Measurements from ENCODE around the gene MRTFA.

Gene MRTFA

GRCh38 chr22:40407831-40408717, 228.4 kb downstream of the MRTFA start:
- DNase-seq: no peak

GRCh38 chr22:40407021-40407761, 229.3 kb downstream of the MRTFA start:
- no peak for DNase-seq

DNA sequence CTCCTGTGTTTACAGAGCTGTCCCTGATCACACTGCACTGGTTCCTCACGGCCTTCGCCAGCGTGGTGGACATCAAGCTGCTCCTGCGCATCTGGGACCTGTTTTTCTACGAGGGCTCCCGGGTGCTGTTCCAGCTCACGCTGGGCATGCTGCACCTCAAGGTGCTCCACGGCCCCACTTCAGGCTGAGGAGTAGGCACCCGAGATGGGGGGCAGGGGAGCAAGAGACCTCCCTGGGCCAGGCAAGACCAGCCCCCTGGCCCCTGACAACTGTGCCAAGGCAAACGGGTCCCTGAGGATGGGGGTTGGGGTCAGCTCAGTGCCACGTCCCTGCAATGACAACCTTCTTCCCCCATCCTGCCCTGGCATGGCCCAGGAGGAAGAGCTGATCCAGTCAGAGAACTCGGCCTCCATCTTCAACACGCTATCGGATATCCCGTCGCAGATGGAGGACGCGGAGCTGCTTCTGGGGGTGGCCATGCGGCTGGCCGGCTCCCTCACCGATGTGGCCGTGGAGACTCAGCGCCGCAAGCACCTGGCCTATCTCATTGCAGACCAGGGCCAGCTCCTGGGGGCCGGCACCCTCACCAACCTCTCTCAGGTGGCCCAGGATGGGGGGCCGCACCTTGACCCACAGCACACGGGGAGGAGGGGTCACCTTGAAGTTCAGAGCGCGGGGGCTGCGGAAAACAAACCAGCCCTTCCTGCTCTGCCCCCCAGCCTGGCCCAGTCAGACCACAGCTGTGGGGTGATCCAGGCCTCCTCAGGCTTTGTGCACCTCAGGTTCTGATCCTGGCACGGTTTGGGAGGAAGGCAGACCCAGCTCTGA, 230.2 kb downstream of the MRTFA start:
- no peak for DNase-seq

GRCh38 chr22:40405178-40406062, 231.1 kb downstream of the MRTFA start:
- no peak for DNase-seq

- DNase-seq: no peak
These were observed 232.0 kb downstream of the MRTFA start for GRCh38 chr22:40404251-40405177.

- no peak for DNase-seq
These were observed 232.9 kb downstream of the MRTFA start for GRCh38 chr22:40403651-40404050.

DNA sequence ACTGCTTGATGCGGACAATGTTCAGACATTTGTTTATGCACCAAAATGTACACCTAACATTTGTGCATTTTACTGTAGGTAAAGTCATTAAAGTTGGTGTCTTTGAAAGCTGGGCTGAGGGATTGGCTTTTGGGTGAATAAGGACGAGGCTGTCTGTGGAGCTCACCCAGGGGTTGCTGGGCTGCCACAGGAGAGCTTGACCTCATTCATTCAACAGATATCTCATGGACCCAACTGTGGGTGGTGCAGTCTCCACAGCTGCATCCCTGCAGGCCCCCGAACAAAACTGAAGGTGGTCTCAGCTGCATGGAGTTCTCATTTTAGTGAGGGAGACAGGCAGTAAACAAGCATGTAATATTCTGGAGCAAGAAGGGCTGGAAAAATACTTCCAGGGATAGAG, 233.4 kb downstream of the MRTFA start:
- DNase-seq: no peak

- DNase-seq: no peak
These were observed 234.5 kb downstream of the MRTFA start for GRCh38 chr22:40401981-40402406.

DNA sequence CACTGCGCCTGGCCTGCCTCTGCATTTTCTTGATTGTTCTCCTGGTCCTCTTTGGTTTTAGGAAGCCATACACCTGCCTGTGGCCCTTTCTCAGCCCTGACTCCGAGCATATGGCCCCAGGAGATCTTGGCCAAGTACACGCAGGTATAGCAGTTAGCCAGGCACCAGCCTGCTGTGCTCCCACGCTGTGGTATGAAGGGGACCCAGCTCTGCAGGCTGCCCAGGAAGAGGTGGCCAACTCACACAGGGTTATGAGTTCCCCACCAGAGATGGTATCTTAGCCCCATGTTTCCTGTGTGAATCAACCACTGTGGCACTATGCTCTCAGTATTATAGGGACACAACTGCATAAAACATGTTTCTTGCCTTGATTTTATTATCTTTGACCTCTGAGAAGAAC, 235.0 kb downstream of the MRTFA start:
- DNase-seq: no peak

DNA sequence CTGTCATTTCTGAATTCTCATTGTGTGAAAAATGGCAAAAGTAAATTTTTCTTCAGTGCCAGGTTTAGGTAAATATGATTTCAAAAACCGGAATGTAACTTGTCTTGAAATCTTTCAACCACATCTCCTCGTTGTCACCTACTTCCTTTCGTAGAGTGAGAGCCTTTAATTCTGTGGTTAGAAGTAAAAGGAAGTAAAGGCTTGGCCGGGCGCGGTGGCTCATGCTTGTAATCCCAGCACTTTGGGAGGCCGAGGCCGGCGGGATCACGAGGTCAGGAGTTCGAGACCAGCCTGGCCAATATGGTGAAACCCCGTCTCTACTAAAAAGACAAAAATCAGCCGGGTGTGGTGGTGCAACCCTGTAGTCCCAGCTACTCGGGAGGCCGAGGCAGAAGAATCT, 236.4 kb downstream of the MRTFA start:
- DNase-seq: no peak

DNA sequence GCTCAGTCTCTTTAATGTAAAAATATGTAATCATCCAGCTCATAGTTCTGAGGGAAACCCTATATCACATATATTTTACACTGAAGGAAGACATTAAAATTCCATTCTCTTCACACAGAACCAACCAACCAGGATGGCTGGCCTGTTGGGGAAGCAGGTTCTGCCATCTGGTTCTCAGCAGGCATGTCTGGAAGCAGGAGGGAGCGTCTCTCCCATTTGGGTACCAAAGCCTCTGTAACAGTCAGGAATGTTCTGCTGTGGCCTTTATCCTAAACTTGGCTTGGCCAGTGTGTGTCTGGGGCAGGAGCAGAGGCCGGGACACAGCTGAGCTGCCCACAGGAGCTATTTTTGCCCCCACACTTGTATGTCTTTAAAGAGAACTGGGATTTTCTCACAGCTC, 236.9 kb downstream of the MRTFA start:
- DNase-seq: no peak

DNA sequence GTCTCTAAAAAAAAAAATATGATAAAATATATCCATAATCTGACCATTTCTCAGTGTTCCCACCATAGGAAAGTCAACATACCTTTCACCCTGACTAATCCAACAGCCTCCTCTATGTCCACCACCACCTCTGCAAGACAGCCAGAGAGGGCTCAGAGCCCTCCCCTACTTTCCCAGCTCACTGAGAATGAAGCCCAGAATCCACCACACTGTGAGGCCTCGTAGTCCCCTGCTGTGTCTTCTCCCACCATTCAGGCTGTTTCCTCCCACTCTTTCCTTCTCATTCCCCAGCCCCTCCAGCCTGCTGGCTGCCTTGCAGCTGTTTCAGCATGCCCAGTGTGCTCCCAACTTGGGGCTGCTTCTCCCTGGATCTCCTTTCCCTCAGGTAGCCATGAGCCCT, 239.1 kb downstream of the MRTFA start:
- DNase-seq: peak; percentile 60

DNA sequence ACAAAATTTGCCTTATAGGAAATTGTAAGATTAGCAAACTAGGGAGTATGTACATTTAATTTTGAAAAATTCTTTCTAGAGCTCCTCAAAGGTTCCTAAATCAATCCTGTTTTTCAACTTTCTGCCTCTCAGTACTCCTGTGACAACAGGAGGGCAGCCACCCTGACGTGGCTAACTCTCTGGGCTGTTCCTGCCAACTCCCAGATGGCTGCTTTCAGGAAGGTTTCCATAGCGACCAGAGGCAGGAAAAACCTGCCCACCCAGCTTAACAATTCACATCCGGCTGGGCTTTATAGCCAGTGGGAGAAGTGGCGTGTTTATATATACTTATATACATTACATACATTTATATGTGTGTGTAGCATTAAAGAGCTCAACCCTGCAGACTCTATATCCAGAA, 239.6 kb downstream of the MRTFA start:
- DNase-seq: peak; percentile 97

DNA sequence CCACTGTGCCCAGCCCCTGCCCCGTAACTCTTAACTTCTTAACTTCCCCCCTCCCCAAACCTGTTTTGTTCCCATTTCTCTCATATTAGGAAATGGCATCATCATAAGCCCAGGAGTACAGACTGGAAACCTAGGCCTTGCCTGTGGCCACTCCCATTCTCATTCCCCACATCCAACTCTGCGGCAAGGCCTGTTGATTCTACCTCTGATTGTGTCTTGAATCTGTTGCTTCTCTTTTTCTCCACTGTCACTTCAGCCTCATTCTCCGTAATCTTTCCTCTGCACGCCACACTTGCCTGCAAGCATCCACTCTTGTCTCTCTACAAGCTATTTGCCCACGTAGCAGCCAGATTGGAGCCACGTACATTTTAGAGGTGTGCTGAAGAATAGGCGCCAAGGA, 240.9 kb downstream of the MRTFA start:
- DNase-seq: no peak

DNA sequence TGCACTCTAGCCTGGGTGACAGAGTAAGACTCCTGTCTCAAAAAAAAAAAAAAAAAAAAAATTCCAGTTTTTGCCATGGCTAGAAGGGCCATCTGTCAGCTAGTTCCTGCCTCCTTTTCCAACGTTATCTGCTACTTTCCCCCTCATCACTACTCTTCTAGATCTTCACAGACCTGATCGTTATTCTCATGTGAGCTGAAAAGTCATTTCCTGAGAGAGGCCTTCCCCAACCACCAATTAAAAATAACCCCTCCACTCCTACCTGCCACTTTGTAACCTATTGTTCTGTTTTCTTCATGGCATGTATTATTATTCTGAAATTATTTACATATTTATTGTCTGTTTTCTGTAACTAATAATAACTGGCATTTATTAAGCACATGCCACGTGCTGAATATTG, 241.9 kb downstream of the MRTFA start:
- no peak for DNase-seq

- DNase-seq: no peak
These were observed 243.9 kb downstream of the MRTFA start for GRCh38 chr22:40392618-40393017.

- no peak for DNase-seq
These were observed 245.1 kb downstream of the MRTFA start for GRCh38 chr22:40391417-40391816.

- DNase-seq: no peak
These were observed 248.3 kb downstream of the MRTFA start for GRCh38 chr22:40388231-40388630.

DNA sequence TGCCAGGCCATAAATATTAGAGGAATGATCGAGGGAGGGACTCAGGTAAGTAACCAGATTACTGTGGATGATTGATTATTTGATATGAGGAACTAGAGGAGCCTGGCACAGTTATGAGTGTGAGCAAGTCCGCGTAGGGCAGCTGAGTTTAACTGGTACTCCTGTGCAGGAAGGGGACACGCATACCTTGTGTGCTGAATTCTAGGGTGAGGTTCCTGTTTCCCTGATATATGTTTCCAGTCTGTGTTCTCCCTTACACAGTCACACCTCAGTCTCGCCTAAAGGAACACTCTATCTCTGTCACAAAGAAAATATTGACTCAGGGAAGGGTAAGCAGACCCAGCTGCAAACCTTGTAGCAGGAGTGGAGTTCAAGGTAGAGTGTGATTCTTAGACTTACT, 248.8 kb downstream of the MRTFA start:
- peak; percentile 78 for DNase-seq

GRCh38 chr22:40385036-40385782, 251.3 kb downstream of the MRTFA start:
- DNase-seq: no peak
